NCI-H82 treated with DMSO at 0.1 percent for 48 hours (cell line): ENCODE data around the gene SYT14.
"Not testable (repeated sequence)": the region's sequence is repeated elsewhere in the genome, so short reads cannot be mapped to it uniquely, and the experiment has no call there.

Source experiments
- DNase-seq: peaks from one replicate; lab custom pipeline; 2025; ENCODE audit not compliant: unreplicated experiment; lab: John Stamatoyannopoulos, UW

Gene SYT14

DNA sequence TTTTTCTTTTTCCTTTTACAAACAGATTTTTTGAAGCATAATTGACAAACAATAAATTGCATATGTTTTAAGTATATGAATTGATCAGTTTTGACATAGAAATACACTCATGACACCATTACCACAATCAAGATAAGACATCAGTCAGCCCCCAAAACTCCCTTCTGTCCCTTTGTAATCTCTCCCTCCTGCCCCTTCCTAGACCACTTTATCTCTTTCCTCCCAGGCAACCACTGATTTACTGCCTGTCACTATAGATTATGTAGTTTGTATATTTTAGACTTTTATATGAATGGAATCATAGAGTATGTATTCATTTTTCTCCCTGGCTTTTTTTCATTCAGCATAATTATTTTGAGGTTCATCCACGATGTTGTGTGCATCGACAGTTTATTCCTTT is 6.9 kb upstream of the SYT14 start:
- no peak for DNase-seq

DNA sequence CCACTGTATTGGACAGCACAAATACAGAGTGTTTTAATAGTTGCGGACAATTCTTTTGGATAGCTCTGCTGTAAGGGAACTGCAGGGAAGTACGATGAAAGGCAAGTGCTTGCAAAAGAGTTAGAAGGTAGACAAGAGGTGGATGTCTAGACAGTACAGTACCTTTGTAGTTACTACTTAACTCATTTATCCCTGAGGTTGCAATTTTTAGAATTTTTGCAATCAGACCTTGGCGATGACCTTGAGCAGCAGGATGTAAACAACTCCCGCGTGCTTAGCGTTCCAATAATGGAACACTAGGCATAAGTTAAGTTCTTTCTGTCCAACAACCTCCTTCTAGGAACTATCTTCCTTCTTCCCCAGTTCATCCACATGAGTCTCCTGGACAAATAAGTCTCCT is 1.9 kb upstream of the SYT14 start:
- no peak for DNase-seq

DNA sequence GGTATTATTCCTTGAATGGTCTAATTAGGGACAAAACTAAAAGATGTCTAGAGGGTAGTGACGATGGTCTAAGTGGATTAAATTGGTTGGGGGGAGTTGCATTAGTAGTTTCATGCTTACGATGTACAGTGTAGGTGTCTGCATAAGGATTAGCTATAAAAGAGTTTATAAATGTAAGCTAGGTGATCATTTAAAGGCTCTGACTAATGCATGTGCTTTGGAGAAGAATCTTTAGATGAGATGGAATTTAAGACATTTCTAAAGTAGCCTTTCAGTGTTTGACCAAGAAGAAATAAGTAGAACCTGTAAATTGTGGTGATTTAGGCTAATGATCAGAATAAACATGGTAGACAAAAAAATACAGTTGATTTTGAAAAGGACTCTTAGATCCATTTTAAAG is 7.4 kb downstream of the SYT14 start:
- DNase-seq = no peak

DNA sequence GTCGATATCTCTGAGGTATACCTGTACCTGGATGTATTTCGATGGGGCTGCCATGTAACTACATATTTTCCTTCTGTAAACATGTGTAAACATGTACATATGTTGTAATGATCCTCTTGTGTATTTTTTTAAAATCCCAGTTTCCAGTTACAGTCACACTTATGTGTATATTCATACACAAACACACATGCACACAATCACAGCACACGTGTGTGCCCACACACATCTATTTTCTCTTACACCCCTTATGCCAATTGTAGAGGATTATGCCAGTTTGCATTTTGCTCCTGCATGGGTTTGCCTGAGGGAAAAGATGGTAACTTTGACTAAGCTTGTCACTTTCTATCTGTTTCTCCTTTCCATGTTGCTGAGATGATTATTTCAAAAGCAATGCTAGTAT is 10.1 kb downstream of the SYT14 start:
- DNase-seq = no peak

DNA sequence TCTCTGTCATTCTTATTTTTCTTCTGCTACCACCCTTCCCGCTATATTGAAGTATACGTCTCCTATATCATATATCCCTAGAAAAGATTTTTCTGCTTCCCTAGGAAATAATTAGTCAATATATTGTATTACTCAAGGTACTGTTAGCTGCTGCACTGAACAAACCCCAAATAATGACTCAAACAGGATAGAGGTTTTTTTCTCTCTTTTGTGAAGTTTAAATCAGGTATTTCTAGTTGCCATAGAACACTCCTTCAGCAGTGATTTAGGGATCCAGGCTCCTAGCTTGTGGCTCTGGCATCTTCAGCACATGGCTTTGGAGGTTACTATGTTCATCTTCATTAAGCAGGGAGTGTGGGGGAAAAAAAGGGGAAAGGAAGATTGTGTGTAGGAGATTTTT is 18.1 kb downstream of the SYT14 start:
- no peak for DNase-seq

DNA sequence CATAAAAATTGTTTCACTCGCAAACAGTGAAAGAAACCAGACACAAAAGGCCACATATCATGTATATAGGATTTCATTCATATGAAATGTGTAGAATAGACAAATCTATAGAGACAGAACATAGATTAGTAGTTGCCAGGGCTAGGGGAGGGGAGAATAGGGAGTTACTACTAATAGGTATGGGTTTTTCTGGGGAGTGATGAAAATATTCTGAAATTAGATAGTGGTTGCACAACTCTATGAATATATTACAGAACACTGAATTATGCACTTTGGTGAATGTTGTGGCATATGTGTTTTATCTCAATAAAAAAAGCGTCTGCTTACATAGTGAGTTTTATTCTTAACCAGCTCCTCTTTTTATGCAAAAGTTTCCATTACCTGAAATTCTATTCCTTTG is 21.6 kb downstream of the SYT14 start:
- DNase-seq = no peak

DNA sequence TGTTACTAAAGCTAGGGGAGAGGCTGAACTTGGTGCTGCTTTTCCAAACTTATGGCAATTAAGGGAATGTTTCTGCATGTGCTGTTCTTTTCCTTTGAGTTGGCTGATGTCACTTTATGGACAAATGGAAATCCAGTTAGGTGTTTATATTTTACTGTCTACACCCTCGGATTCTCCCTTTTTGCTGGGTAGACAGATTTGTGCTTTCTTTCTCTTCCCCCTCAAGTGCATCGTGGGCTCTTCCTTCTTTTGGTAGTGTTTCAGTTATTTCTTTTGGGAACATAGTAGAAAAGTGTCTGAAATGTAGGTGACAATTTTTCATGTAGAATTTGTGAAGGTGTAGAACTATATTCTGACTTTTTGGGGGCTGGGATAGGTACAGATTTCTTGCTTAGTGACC is 22.9 kb downstream of the SYT14 start:
- no peak for DNase-seq

DNA sequence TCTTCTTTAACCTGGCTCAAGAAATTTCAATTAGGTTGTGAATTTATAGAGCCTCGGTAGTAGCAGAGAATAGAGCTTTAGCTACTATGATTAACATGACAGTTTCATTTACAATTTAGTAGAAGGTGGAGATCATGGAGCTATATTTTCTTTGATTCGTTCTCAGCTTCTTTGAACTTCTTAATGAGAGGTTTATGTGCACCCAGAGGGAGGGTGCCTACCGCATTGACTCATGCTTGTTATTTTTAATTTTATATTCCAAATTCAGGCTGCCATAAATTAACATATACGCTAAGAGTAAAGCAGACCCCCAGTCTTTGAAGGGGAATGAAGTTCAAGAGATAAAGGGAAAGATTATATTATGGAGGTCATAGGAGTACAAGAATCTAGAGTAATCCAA is 24.4 kb downstream of the SYT14 start:
- DNase-seq = no peak

DNA sequence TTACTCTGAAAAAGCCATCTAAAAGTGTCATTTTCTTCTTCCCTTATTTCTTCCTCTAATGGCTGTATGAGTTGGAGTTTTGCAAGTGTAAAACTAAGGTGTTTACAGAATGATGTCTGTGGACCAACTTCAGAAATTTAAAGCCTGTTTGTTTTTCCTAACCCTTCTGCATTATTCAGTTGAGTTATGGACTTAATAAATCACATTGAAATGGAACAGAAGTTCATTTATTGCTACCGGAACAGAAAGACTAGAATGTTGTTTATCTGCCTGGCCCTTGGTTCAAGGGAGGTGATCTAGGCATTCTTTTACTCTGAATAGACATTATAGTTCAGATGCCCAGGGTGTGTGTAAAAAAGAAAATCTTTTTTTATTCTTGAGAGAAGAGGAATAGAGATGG is 24.8 kb downstream of the SYT14 start:
- no peak for DNase-seq

DNA sequence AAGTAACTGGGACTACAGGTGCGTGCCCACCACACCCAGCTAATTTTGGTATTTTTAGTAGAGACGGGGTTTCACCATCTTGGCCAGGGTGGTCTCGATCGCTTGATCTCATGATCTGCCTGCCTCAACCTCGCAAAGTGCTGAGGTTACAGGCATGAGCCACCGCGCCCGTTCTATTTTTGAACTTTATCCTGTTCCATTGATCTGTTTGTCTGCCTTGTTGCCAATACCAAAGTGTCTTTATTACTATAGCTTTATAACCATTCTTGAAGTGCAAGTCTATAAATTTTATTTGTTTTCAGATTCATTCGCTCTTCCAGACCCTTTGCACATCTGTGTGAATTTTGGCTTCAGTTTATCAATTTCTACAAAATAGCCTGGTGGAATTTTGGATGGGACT is 28.0 kb downstream of the SYT14 start:
- no peak for DNase-seq

DNA sequence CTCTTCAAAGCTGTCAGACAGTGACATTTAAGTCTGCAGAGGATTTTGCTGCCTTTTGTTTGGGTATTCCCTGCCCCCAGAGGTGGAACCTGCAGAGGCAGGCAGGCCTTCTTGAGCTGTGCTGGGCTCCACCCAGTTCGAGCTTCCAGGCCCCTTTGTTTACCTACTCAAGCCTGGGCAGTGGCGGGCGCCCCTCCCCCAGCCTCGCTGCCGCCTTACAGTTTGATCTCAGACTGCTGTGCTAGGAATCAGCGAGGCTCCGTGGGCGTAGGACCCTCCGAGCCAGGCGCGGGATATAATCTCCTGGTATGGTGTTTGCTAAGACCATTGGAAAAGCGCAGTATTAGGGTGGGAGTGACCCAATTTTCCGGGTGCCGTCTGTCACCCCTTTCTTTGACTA is 40.7 kb downstream of the SYT14 start:
- not testable (repeated sequence) for DNase-seq

DNA sequence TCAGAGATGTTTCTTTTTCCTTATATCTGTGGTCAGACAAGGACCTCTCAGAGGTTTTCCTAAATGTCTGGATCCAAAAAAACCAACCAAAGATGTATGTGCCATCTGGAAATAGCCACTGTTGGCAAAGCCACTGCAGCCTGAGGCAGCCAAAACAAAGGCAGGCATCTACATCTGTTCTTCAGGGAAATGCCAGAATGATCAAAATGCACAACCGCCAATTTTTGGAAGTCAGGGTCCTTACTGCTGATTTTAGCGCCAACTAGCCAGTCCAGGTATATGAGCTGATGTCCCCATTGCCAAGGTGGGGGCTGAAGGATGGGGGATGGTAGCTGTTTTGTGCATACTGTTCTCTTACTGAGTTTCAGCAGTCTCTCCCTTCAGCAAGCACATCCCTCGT is 45.9 kb downstream of the SYT14 start:
- no peak for DNase-seq

DNA sequence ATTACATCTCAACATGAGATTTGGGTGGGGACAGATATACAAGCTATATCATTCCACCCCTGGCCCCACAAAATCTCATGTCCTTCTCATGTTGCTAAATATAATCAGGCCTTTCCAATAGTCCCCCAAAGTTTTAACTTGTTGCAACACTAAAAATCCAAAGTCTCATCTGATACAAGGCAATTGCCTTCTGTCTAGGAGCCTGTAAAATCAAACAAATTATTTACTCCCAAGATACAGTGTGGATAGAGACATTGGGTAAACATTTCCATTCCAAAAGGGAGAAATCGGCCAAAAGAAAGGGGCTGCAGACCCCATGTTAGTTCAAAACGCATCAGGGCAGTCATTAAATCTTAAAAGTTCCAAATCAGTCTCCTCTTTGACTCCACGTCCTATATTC is 47.0 kb downstream of the SYT14 start:
- DNase-seq = no peak

DNA sequence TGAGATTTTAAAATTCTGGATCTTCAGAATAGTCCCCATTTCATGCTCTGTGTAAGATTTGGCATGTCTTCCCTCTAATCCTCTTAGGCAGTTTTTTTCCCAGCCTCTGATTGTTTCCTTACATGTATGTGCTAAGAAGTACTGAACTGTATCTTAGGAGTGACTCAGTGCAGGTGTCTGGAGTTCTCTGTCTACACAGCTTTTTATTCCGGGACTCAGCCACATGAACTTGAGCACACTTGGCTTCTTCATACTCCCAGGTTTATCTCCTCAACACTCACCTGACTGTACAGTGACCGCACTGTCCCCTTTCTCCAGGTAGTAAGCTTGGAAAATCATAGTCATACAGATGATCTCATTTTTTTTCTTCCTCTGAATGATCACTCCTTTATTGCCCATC is 50.7 kb downstream of the SYT14 start:
- peak; percentile 25 for DNase-seq

DNA sequence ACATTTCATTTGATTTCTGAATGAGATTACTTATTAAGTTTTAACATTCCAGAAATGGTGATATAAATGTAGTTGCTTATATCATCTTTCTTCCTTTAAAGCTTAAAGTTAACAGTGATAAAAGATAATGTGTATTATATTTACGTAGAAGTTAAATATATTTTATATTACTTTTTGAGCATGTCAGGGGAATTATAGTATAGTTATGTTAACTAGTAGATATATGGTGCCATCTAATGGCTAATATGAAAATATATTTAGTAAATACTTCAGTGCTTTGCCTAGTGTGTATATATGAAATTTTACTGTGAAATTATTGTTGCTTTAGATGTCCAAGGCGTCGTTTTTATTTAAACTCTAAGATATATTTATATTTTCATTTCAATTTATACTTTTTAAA is 51.5 kb downstream of the SYT14 start:
- no peak for DNase-seq

DNA sequence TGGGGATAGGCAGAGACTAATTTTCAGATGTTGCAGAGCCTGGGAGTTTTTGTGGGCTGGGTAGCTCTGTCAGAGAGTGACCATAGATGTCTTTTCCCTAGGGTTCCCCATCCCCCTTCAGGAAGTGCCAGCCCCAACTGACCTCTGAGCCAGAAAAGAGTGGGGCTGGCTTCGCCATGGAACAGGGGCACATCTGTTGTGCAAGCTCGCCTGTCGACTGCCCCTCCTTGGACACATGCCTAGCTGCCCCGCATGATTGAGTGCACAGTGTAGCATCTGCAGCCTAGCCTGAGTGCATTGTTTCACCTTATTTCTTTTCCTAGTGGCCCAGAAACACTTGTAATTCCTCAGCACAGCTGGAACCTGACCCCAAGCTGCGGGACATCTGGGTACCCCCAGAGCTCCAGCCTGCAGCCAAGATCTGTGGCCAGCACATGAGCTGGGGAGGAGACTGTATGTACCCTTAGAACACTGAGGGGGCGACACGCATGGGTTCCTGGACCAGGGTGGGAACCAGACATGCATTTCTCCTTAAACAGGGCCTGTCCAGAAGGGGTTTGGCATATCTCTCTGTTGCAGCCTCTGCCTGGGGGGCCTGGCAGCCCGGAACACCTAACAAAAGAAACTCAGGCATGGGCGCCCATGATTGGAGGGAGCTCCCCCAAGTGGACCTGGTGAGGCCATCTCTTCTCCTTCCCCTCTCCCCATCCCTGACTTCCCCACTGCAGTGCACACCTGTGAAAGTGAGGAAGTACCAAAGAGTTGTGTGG is 55.2 kb downstream of the SYT14 start:
- DNase-seq = no peak

DNA sequence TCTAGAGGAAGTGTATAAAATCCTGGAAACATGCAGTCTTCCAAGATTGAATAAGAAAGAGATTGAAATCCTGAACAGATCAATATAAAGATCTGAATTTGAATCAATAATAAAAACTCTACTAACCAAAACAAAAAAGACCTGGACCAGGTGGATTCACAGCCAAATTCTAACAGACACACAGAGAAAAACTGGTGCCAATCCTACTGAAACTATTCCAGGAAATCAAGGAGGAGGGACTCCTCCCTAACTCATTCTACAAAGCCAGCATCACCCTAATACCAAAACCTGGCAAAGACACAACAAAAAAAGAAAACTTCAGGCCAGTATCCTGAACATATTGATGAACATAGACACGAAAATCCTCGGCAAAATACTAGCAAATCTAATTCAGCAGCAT is 58.3 kb downstream of the SYT14 start:
- DNase-seq = no peak

DNA sequence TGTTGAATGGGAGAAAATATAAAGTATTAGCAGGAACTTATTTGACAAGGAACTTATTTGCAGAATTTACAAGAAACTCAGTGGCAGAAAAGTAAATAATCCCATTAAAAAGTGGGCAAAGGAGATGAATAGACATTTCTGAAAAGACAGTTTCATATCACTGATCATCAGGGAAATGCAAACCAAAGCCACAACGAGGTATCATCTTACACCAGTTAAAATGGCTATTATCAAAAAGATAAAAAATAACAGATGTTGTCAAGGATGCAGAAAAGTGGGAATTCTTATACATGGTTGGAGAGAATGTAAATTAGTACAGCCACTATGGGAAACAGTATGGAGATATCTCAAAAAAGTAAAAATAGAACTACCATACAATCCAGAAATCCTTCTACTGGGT is 61.0 kb downstream of the SYT14 start:
- no peak for DNase-seq

DNA sequence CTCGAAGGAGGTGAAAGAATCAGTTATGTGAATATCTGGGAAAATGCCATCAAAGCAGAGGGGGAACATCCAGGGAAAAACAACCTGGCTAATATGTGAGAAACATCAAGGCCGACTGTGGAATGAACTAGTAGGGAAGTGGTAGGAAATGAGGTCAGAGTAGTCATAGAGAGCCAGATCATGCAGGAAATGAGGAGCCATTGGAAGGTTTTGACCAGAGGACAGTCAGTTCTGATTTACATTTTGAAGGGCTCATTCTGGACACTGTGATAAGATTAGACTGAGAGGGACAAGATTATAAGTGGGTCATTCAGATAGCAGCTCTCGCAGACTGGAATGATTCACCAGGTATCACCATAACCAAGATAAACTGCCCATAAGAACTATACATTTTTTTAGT is 63.7 kb downstream of the SYT14 start:
- DNase-seq = no peak

DNA sequence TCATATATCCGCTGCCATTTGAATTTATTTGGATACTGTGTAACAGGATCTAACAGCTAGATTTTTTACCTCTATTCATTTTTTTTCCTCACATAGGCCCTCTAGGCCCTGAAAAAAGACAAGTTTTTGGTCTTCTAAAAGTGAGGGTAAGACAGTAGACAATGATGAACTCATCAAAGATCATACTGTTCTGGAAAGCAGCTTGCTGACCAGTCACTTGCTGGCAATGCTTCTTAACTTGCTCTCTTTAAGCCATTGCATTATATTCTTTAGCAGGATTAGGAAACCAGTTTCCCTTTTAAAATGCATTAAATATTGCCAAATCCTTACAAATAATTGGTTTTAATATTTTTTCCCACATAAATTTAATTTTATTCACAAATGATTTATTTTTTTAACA is 65.5 kb downstream of the SYT14 start:
- DNase-seq = no peak

DNA sequence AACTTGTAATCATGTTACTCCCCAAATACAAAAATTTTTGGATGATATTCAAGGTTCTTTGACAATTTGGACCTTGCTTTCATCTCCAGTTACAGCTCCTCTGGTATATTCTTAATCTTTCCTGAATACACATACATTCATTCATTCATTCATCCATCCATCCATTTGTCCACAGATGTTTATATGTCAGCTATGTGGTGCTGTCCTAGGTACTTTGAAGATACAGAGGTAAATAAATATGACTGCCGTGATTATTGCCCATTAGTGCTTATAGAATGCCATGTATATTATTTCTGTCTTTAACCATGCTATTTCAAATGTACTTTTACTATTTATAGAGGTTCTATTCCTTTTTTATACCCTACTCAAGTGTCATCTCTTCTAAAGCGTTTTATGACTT is 72.1 kb downstream of the SYT14 start:
- no peak for DNase-seq

DNA sequence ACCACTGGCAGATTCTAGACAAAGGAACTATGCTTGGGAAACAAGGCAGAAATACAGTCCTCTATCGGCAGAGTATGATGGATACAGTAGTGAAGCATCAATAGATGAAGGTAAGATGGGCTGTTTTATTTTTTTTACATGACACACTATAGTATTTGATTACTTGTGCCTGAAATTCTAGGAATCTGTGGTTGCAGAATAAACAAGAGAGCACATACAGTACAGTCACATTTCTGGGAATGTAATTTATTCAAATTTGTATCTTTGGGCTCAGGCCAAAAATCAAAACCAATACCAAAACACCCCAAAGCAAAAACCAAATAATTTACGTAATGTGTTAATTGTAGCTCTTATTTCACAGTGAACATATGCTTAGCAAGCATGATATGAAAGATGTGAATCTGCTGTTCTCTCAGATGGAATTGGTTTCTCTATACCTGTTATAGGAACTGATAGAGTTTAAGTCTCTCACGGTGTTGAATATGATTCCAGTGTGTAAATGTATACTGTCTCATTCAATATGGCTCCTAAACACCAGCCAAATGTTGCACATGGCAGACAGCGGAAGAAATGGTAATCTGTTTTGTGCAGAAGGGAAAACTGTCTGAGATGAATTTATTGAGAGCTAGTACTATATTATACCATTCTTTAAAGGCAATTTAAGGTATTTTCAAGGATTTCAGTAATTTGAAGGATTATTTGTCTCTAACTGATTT is 83.3 kb downstream of the SYT14 start:
- DNase-seq = no peak

DNA sequence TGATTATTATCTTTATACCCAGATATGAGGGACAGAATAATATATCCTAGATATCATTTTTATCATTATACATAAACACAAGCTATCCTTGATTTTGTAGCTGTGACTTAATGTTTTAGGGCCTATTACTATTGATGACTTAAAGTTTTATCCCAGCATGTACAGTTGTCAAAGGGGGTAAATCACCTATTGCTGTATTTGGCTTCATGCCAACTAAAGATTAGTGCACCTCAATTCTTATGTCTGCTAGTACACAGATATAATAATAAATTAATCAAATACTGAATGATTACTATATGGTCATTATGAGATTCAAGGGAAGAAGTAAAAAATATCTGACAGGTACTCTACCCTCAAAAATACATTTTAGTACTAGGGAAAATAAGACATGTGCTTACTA is 84.0 kb downstream of the SYT14 start:
- DNase-seq = no peak
